Measurements from ENCODE around the gene PSMC5. TPM values are rescaled to one million over a fixed set of nuclear protein-coding genes. Genes with fewer than 3 reads are reported as not detected.
A peak's percentile ranks its signal among the peaks of the same experiment; 100 is the strongest.

Gene PSMC5
- total RNA-seq, 1 experiment from 2014 or later: 183 TPM

GRCh38 chr17:63783522-63783921, 43.7 kb upstream of the PSMC5 start:
- no peak overlapping the region for H3K23ac ChIP-seq (ENCODE audit: insufficient read length, low read depth, low read length)
- H3T11ph ChIP-seq (ENCODE audit: low read length): no peak overlapping the region
- no peak overlapping the region for H3K14ac ChIP-seq (ENCODE audit: insufficient read depth, low read length)
- H3K4me1 ChIP-seq (ENCODE audit: insufficient read depth, low read length): no peaks in the 10 kb centered on the region
- Mint-ChIP-seq H3K27ac (peak overlapping the region in 2 of 3 experiments; percentile 17 to 22; a peak in 1 of 7 replicates), H3K27me3 (ENCODE audit: low read depth) (no peaks in the 10 kb centered on the region), H3K4me1 (0 out of 4 replicates have a peak, but pooled peaks cover 2 to 5% of the 10 kb centered on the region in 2 experiments), H3K4me3 (peak overlapping the region in 1 of 2 experiments; percentile 38; a peak in 1 of 5 replicates), H3K9me3 (no peaks in the 10 kb centered on the region), H3K36me3 (ENCODE audit: insufficient read depth in 1 of 3, low read depth in 3 of 3) (peaks cover 20 to 59% (median 41%) of the 10 kb centered on the region in 3 experiments; a peak in 6 of 7 replicates)
- H2BK12ac ChIP-seq (ENCODE audit: insufficient read length, low read depth, low read length): no peak overlapping the region
- no peak overlapping the region for H3K9ac ChIP-seq (ENCODE audit: extremely low read depth, insufficient read length, low read length)
- H4K20me1 ChIP-seq (ENCODE audit: control insufficient read depth, insufficient read depth, insufficient read length): peaks cover 2% of the 10 kb centered on the region
- no peak overlapping the region for H3K27ac ChIP-seq (ENCODE audit: insufficient read length, low read depth, low read length)
- TF ChIP-seq, protein P1, sequence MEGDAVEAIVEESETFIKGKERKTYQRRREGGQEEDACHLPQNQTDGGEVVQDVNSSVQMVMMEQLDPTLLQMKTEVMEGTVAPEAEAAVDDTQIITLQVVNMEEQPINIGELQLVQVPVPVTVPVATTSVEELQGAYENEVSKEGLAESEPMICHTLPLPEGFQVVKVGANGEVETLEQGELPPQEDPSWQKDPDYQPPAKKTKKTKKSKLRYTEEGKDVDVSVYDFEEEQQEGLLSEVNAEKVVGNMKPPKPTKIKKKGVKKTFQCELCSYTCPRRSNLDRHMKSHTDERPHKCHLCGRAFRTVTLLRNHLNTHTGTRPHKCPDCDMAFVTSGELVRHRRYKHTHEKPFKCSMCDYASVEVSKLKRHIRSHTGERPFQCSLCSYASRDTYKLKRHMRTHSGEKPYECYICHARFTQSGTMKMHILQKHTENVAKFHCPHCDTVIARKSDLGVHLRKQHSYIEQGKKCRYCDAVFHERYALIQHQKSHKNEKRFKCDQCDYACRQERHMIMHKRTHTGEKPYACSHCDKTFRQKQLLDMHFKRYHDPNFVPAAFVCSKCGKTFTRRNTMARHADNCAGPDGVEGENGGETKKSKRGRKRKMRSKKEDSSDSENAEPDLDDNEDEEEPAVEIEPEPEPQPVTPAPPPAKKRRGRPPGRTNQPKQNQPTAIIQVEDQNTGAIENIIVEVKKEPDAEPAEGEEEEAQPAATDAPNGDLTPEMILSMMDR (conservative IDR thresholded peaks at IDR 0.05): no peak
- WGBS (ENCODE audit: extremely low coverage, insufficient read length, low lambda C conversion rate): no CpG with 5 or more reads among the region's 6 CpGs
- H2AK5ac ChIP-seq (ENCODE audit: insufficient read length, low read length): no peak overlapping the region
- no peaks in the 10 kb centered on the region for H3K9me3 ChIP-seq (ENCODE audit: control insufficient read depth, low read depth, low read length)
- DNase-seq: no peak
- no peak overlapping the region for H2BK5ac ChIP-seq (ENCODE audit: insufficient read length, low read length)
- H4K5ac ChIP-seq (ENCODE audit: insufficient read length, low read depth, low read length): no peak overlapping the region
- H3K79me2 ChIP-seq (ENCODE audit: insufficient read depth, low read length): peaks cover 43% of the 10 kb centered on the region
- H2BK120ac ChIP-seq (ENCODE audit: low read depth, low read length, poor library complexity, severe bottlenecking): no peak overlapping the region
- H2BK20ac ChIP-seq (ENCODE audit: low read depth, low read length, poor library complexity, severe bottlenecking): no peak overlapping the region
- no peak overlapping the region for H4K8ac ChIP-seq (replicated peaks; ENCODE audit: insufficient read length, low read depth, low read length)
- no peak overlapping the region for H3K4me2 ChIP-seq (ENCODE audit: insufficient read depth, insufficient read length, low read length)
- H3K23me2 ChIP-seq (ENCODE audit: insufficient read length, low read depth, low read length, poor library complexity, severe bottlenecking): no peaks in the 10 kb centered on the region
- no peak overlapping the region for H3K4ac ChIP-seq (ENCODE audit: low read depth, low read length)
- H2AFZ ChIP-seq (ENCODE audit: low read length): no peak overlapping the region
- H4K91ac ChIP-seq (ENCODE audit: insufficient read length, low read depth, low read length): no peak overlapping the region
- no peaks in the 10 kb centered on the region for H3K27me3 ChIP-seq (ENCODE audit: insufficient read depth, low read length)
- no peak overlapping the region for H2BK15ac ChIP-seq (ENCODE audit: low read depth, low read length)
- no peak overlapping the region for H3K18ac ChIP-seq (ENCODE audit: insufficient read length, low read depth, low read length)
- H3K56ac ChIP-seq (ENCODE audit: insufficient read length, low read depth, low read length): no peak overlapping the region
- peaks cover 6% of the 10 kb centered on the region for H3K79me1 ChIP-seq (ENCODE audit: insufficient read depth, low read depth, low read length, poor library complexity, severe bottlenecking)

Data from H9 (cell line).